Measurements from ENCODE around the gene PCBP4.
"Not testable (repeated sequence)": the region's sequence is repeated elsewhere in the genome, so short reads cannot be mapped to it uniquely, and the experiment has no call there.

PCBP4 gene

GRCh38 chr3:51937611-51938450 is 29.4 kb downstream of the PCBP4 start:
- no peak for DNase-seq

GRCh38 chr3:51937014-51937413 is 30.2 kb downstream of the PCBP4 start:
- DNase-seq = no peak

GRCh38 chr3:51935886-51936755 is 31.1 kb downstream of the PCBP4 start:
- no peak for DNase-seq

- no peak for DNase-seq
These were observed 32.0 kb downstream of the PCBP4 start for GRCh38 chr3:51934991-51935885.

GRCh38 chr3:51934139-51934850 is 33.0 kb downstream of the PCBP4 start:
- no peak for DNase-seq

- DNase-seq = no peak
These were observed 33.6 kb downstream of the PCBP4 start for GRCh38 chr3:51933471-51934138.

GRCh38 chr3:51932471-51933370 is 34.5 kb downstream of the PCBP4 start:
- no peak for DNase-seq

GRCh38 chr3:51931756-51932155 is 35.5 kb downstream of the PCBP4 start:
- DNase-seq = no peak

- DNase-seq = no peak
These were observed 36.8 kb downstream of the PCBP4 start for GRCh38 chr3:51930439-51930838.

- DNase-seq = no peak
These were observed 37.7 kb downstream of the PCBP4 start for GRCh38 chr3:51929420-51930003.

- not testable (repeated sequence) for DNase-seq
These were observed 38.3 kb downstream of the PCBP4 start for GRCh38 chr3:51928981-51929380.

GRCh38 chr3:51928438-51928837 is 38.8 kb downstream of the PCBP4 start:
- DNase-seq = no peak

- no peak for DNase-seq
These were observed 39.9 kb downstream of the PCBP4 start for GRCh38 chr3:51927061-51927977.

GRCh38 chr3:51921081-51921578 is 46.1 kb downstream of the PCBP4 start:
- DNase-seq = no peak

GRCh38 chr3:51916418-51916817 is 50.8 kb downstream of the PCBP4 start:
- no peak for DNase-seq

- no peak for DNase-seq
These were observed 59.2 kb downstream of the PCBP4 start for GRCh38 chr3:51908026-51908425.
